ENCODE measurements around the gene CEP72.
"Not testable (repeated sequence)": the region's sequence is repeated elsewhere in the genome, so short reads cannot be mapped to it uniquely, and the experiment has no call there.

GRCh38 chr5:690293-690692 is 78.2 kb downstream of the CEP72 start:
- TF ChIP-seq EZH2, EZH2phosphoT487 (IDR thresholded peaks at IDR 0.05): not testable (repeated sequence)
- TF ChIP-seq, protein P1, sequence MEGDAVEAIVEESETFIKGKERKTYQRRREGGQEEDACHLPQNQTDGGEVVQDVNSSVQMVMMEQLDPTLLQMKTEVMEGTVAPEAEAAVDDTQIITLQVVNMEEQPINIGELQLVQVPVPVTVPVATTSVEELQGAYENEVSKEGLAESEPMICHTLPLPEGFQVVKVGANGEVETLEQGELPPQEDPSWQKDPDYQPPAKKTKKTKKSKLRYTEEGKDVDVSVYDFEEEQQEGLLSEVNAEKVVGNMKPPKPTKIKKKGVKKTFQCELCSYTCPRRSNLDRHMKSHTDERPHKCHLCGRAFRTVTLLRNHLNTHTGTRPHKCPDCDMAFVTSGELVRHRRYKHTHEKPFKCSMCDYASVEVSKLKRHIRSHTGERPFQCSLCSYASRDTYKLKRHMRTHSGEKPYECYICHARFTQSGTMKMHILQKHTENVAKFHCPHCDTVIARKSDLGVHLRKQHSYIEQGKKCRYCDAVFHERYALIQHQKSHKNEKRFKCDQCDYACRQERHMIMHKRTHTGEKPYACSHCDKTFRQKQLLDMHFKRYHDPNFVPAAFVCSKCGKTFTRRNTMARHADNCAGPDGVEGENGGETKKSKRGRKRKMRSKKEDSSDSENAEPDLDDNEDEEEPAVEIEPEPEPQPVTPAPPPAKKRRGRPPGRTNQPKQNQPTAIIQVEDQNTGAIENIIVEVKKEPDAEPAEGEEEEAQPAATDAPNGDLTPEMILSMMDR (IDR thresholded peaks at IDR 0.05), result not testable (repeated sequence)
